MM.1S (cell line): ENCODE data around the gene ARPP21.

Experiments
- DNase-seq: peaks from one replicate; pipeline ENCODE4 v3.0.0-alpha.2; 2015
- H2AFZ ChIP-seq: fragments of 300-600 bp; sonication (generic); 2 replicates; pipeline ENCODE4 v1.6.0; 2016; ENCODE audit warnings: antibody characterized with exemption, low read length
- H3F3A ChIP-seq: fragments of 300-600 bp; sonication (generic); 2 replicates; pipeline ENCODE4 v1.6.1; 2016; ENCODE audit warnings: mild to moderate bottlenecking, antibody characterized with exemption, low read length, moderate library complexity, mixed read lengths; ENCODE audit not compliant: insufficient read depth
- H3K27ac ChIP-seq: fragments of 300-600 bp; sonication (generic); 2 replicates; pipeline ENCODE4 v1.5.1; 2016; ENCODE audit warnings: mild to moderate bottlenecking, low read length
- H3K27me3 ChIP-seq: fragments of 300-600 bp; sonication (generic); replicated peaks from 2 replicates; pipeline ENCODE4 v1.6.0; 2016; ENCODE audit warnings: low read length; ENCODE audit not compliant: insufficient read depth
- H3K36me3 ChIP-seq: fragments of 300-600 bp; sonication (generic); replicated peaks from 2 replicates; pipeline ENCODE4 v1.6.1; 2016; ENCODE audit warnings: mild to moderate bottlenecking, low read length, mixed read lengths; ENCODE audit not compliant: insufficient read depth
- H3K4me1 ChIP-seq: fragments of 300-600 bp; sonication (generic); 2 replicates; pipeline ENCODE4 v1.6.1; 2016; ENCODE audit warnings: low read length, mixed read lengths
- H3K4me2 ChIP-seq: fragments of 300-600 bp; sonication (generic); 2 replicates; pipeline ENCODE4 v1.6.0; 2016; ENCODE audit warnings: low read depth, low read length
- H3K4me3 ChIP-seq: fragments of 300-600 bp; sonication (generic); 2 replicates; pipeline ENCODE4 v1.5.1; 2016; ENCODE audit warnings: low read length, mixed read lengths
- H3K79me2 ChIP-seq: fragments of 300-600 bp; sonication (generic); 2 replicates; pipeline ENCODE4 v1.6.1; 2016; ENCODE audit warnings: mixed run types, low read length, mixed read lengths
- H3K9ac ChIP-seq: fragments of 300-600 bp; sonication (generic); 2 replicates; pipeline ENCODE4 v1.6.1; 2016; ENCODE audit warnings: low read length, mixed read lengths
- H3K9me2 ChIP-seq: fragments of 300-600 bp; sonication (generic); replicated peaks from 2 replicates; pipeline ENCODE4 v1.6.1; 2016; ENCODE audit warnings: mild to moderate bottlenecking, low read length, mixed read lengths; ENCODE audit not compliant: insufficient read depth
- H3K9me3 ChIP-seq: fragments of 300-600 bp; sonication (generic); replicated peaks from 2 replicates; pipeline ENCODE4 v1.6.1; 2016; ENCODE audit warnings: mild to moderate bottlenecking, low read length, mixed read lengths; ENCODE audit not compliant: insufficient read depth
- H4K20me1 ChIP-seq: fragments of 300-600 bp; sonication (generic); 2 replicates; pipeline ENCODE4 v1.6.1; 2016; ENCODE audit warnings: mild to moderate bottlenecking, low read length, moderate library complexity, mixed read lengths; ENCODE audit not compliant: insufficient read depth
- CTCF ChIP-seq: fragments of 300-600 bp; sonication (generic); IDR thresholded peaks from 2 replicates; pipeline ENCODE4 v1.5.1; 2016; ENCODE audit warnings: antibody characterized with exemption, low read length, mixed read lengths
- EZH2 ChIP-seq: fragments of 300-600 bp; sonication (generic); optimal IDR thresholded peaks from 2 replicates; pipeline ENCODE3; 2017; ENCODE audit warnings: low read depth, mild to moderate bottlenecking, antibody characterized with exemption, low read length, mixed read lengths
- EZH2phosphoT487 ChIP-seq: fragments of 300-600 bp; sonication (generic); IDR thresholded peaks from 2 replicates; pipeline ENCODE4 v1.6.1; 2018; ENCODE audit warnings: antibody characterized with exemption, low read length

The ARPP21 gene

GRCh38 chr3:35640190-35641165 is 1.2 kb downstream of the ARPP21 start:
- DNase-seq: no peak

GRCh38 chr3:35641331-35641730 is 2.0 kb downstream of the ARPP21 start:
- Histone ChIP-seq H2AFZ (no peak overlapping the region), H3K9me2 (no peaks in the 10 kb centered on the region), H3K79me2 (no peaks in the 10 kb centered on the region), H3K4me1 (no peaks in the 10 kb centered on the region), H3K9ac (no peak overlapping the region), H4K20me1 (no peaks in the 10 kb centered on the region), H3K4me2 (no peak overlapping the region), H3K27ac (no peak overlapping the region), H3K36me3 (no peaks in the 10 kb centered on the region), H3K9me3 (no peaks in the 10 kb centered on the region), H3K27me3 (no peaks in the 10 kb centered on the region), H3K4me3 (no peak overlapping the region), H3F3A (no peaks in the 10 kb centered on the region)
- no peak for TF ChIP-seq EZH2phosphoT487
- TF ChIP-seq CTCF: no peak
- no peak for TF ChIP-seq EZH2
- DNase-seq: no peak

More at GRCh38 chr3:35640190-35641165, 1.2 kb downstream of the ARPP21 start:
- H3K27me3 ChIP-seq: no peaks in the 10 kb centered on the region
- no peak overlapping the region; the same call in 1 of the 2 replicates for H3K4me3 ChIP-seq
- H3K4me1 ChIP-seq: no peaks in the 10 kb centered on the region
- no peaks in the 10 kb centered on the region for H3F3A ChIP-seq
- no peak overlapping the region; the same call in 1 of the 2 replicates for H3K4me2 ChIP-seq
- TF ChIP-seq EZH2 (no peak), EZH2phosphoT487 (no peak), CTCF (no peak)
- no peak overlapping the region for H3K9ac ChIP-seq
- H3K79me2 ChIP-seq: no peaks in the 10 kb centered on the region
- no peak overlapping the region for H2AFZ ChIP-seq
- H3K9me2 ChIP-seq: no peaks in the 10 kb centered on the region
- H3K36me3 ChIP-seq: no peaks in the 10 kb centered on the region
- H4K20me1 ChIP-seq: no peaks in the 10 kb centered on the region
- H3K9me3 ChIP-seq: no peaks in the 10 kb centered on the region
- H3K27ac ChIP-seq: no peak overlapping the region

- TF ChIP-seq CTCF (no peak), EZH2phosphoT487 (no peak), EZH2 (no peak)
- Histone ChIP-seq H3K9me2 (no peaks in the 10 kb centered on the region), H4K20me1 (no peaks in the 10 kb centered on the region), H3K27ac (no peak overlapping the region), H2AFZ (no peak overlapping the region), H3K27me3 (no peaks in the 10 kb centered on the region), H3K9me3 (no peaks in the 10 kb centered on the region), H3F3A (no peaks in the 10 kb centered on the region), H3K9ac (no peak overlapping the region), H3K4me2 (no peak overlapping the region), H3K79me2 (no peaks in the 10 kb centered on the region), H3K36me3 (no peaks in the 10 kb centered on the region), H3K4me1 (no peaks in the 10 kb centered on the region), H3K4me3 (no peak overlapping the region)
- DNase-seq: no peak
Observed at GRCh38 chr3:35641920-35642527, 2.7 kb downstream of the ARPP21 start.
